HG03280 (cell line): ENCODE measurements around the gene BARX2.

Experiments
- ATAC-seq: cut with Tn5 transposase; IDR thresholded peaks from one replicate; pipeline ENCODE4 v1.9.1; 2021; ENCODE audit warnings: mild to moderate bottlenecking, moderate library complexity; ENCODE audit not compliant: unreplicated experiment

The BARX2 gene

GRCh38 chr11:129493746-129494145, 118.1 kb downstream of the BARX2 start:
- ATAC-seq: no peak
